K562 (cell line): Measurements from ENCODE around the gene POLDIP3. TPM values are rescaled to one million over a fixed set of nuclear protein-coding genes. Genes with fewer than 3 reads are reported as not detected.

ENCODE experiments used
- ATAC-seq: fragments of 200-7000 bp; cut with Tn5 transposase; 3 replicates; pipeline ENCODE4 v1.9.1; 2020; ENCODE audit warnings: moderate library complexity
- BruUV-seq: library from RNA; stranded (reverse); fragments of 400-500 nt; replicated peaks from 2 replicates; lab custom pipeline; 2021; lab: Mats Ljungman, UMichigan
- CTCF ChIA-PET: fragments of 300-600 bp; formaldehyde crosslinking; extraction: SDS; loops from one replicate; lab custom pipeline; 2021; ENCODE audit warnings: low intra/inter-chr PET ratio; lab: Yijun Ruan, JAX
- POLR2A ChIA-PET: fragments of 300-600, 350-650 bp; sonication (Branson Sonifier 250); formaldehyde crosslinking; extraction: SDS; loops from one replicate; lab custom pipeline; 2021; ENCODE audit warnings: antibody characterized with exemption, inconsistent platforms; lab: Yijun Ruan, JAX
- DNase-seq, 4 experiments: peaks; one replicate each; pipeline versions ENCODE4 v3.0.0 to v3.0.0-alpha.2; 2011 to 2018; ENCODE audit warnings: low spot score in 3 of 4, mixed read lengths in 3 of 4; ENCODE audit errors: extremely low read depth in 1 of 4
- FAIRE-seq: peaks from 2 replicates; lab custom pipeline; 2011; peaks lifted over from hg19 to GRCh38; lab: Jason Lieb, UNC
- H2AFZ ChIP-seq: 2 replicates; pipeline ENCODE4 v1.6.0; 2011; ENCODE audit warnings: low read depth, low read length, control low read depth, inconsistent platforms
- H3K27ac ChIP-seq: fragments of 200-600 bp; 3 replicates; pipeline ENCODE4 v1.8.0; 2011; ENCODE audit warnings: low read depth, mild to moderate bottlenecking, control low read depth, inconsistent platforms, low read length, moderate library complexity, mixed read lengths; ENCODE audit errors: extremely low read depth
- H3K27me3 ChIP-seq, 2 experiments: fragments of 300-600 bp in 1 of 2; 2 replicates in 1 of 2; 3 replicates in 1 of 2; pipeline versions ENCODE4 v1.6.0 to v1.8.0; 2011; ENCODE audit warnings: inconsistent platforms in 2 of 2, low read length in 2 of 2, mild to moderate bottlenecking in 1 of 2, mixed read lengths in 1 of 2, moderate library complexity in 1 of 2; ENCODE audit not compliant: control insufficient read depth in 2 of 2, insufficient read depth in 2 of 2
- H3K36me3 ChIP-seq: fragments of 300-600 bp; 3 replicates; pipeline ENCODE4 v1.8.0; 2011; ENCODE audit warnings: mild to moderate bottlenecking, low read length, inconsistent platforms; ENCODE audit not compliant: control insufficient read depth, insufficient read depth
- H3K4me1 ChIP-seq, 2 experiments: fragments of 200-600 bp in 1 of 2; replicated peaks in 1 of 2; 2 replicates in 1 of 2; 3 replicates in 1 of 2; pipeline versions ENCODE4 v1.5.1 to v1.8.0; 2011; ENCODE audit warnings: inconsistent platforms in 2 of 2, low read length in 2 of 2, mild to moderate bottlenecking in 1 of 2, mixed read lengths in 1 of 2, moderate library complexity in 1 of 2; ENCODE audit not compliant: control insufficient read depth in 2 of 2, insufficient read depth in 2 of 2
- H3K4me2 ChIP-seq: 2 replicates; pipeline ENCODE4 v1.6.1; 2011; ENCODE audit warnings: low read length, control low read depth, inconsistent platforms, mixed read lengths; ENCODE audit not compliant: insufficient read depth
- H3K4me3 ChIP-seq: fragments of 200-600 bp; sonication (generic), shearing (Covaris generic); 2 replicates; pipeline ENCODE4 v1.5.1; 2016; ENCODE audit warnings: control low read depth, inconsistent platforms
- H3K79me2 ChIP-seq: fragments of 200-600 bp; 3 replicates; pipeline ENCODE4 v1.8.0; 2011; ENCODE audit warnings: low read length, inconsistent platforms; ENCODE audit not compliant: control insufficient read depth, insufficient read depth
- H3K9ac ChIP-seq, 2 experiments: 2 replicates each; pipeline versions ENCODE4 v1.6.0 to v1.6.1; 2011; ENCODE audit warnings: low read depth in 2 of 2, low read length in 2 of 2, control low read depth in 1 of 2, inconsistent platforms in 1 of 2, mild to moderate bottlenecking in 1 of 2, mixed read lengths in 1 of 2; ENCODE audit not compliant: insufficient read depth in 1 of 2
- H3K9me1 ChIP-seq: one replicate; pipeline ENCODE4 v1.6.0; 2011; ENCODE audit warnings: inconsistent platforms, mild to moderate bottlenecking, low read length, moderate library complexity; ENCODE audit not compliant: control insufficient read depth, insufficient read depth
- H3K9me3 ChIP-seq: replicated peaks from 2 replicates; pipeline ENCODE4 v1.5.1; 2011; ENCODE audit warnings: low read depth, low read length, inconsistent platforms; ENCODE audit not compliant: control insufficient read depth, insufficient read depth
- H4K20me1 ChIP-seq: replicated peaks from 2 replicates; pipeline ENCODE4 v1.6.1; 2011; ENCODE audit warnings: low read length, inconsistent platforms, mixed read lengths; ENCODE audit not compliant: control insufficient read depth, insufficient read depth
- NFRKB ChIP-seq: fragments of 450-650 bp; IDR thresholded peaks from 2 replicates; pipeline ENCODE4 v1.6.1; 2016; ENCODE audit warnings: low read depth
- RERE ChIP-seq: sonication (generic); formaldehyde crosslinking; IDR thresholded peaks from 2 replicates; pipeline ENCODE4 v1.8.0; 2023; ENCODE audit warnings: missing genetic modification reagents, mild to moderate bottlenecking, borderline replicate concordance
- SETDB1 ChIP-seq: IDR thresholded peaks from one replicate; pipeline ENCODE4 v1.6.1; 2012; ENCODE audit warnings: low read length, control low read depth, inconsistent platforms
- ZBED1 ChIP-seq: IDR thresholded peaks from 2 replicates; pipeline ENCODE4 v1.6.1; 2014
- ZBTB12 ChIP-seq: fragments of 250-450 bp; sonication (Bioruptor Pico); IDR thresholded peaks from 2 replicates; pipeline ENCODE4 v1.4.0; 2020
- ZNF436 ChIP-seq: fragments of 250-450, 450-650 bp; sonication (Bioruptor Pico); formaldehyde crosslinking; IDR thresholded peaks from 2 replicates; pipeline ENCODE4 v1.7.0; 2020; ENCODE audit warnings: mild to moderate bottlenecking
- WGBS: fragments of 100-300 bp; shearing (Covaris generic); methylation state at CpG from one replicate; pipeline ENCODE4 v1.1.6; 2016; ENCODE audit warnings: low coverage, mixed read lengths; ENCODE audit not compliant: insufficient coverage; ENCODE audit errors: missing lambda C conversion rate; 5-methylcytosine and 5-hydroxymethylcytosine counted together
- in situ Hi-C: fragments of 300-500 bp; cut with MboI; formaldehyde crosslinking; loops from 4 replicates; pipeline ENCODE4 v1.15.0; 2018; ENCODE audit warnings: inconsistent platforms, mixed read lengths
- intact Hi-C: fragments of 100-400 bp; cut with micrococcal nuclease; formaldehyde crosslinking; loops from 2 replicates; pipeline ENCODE4 v1.14.2; 2022
- polyA plus RNA-seq, 8 experiments: library from polyadenylated mRNA; depleted of rRNA in 4 of 8; stranded (reverse) in 5 of 8; unstranded in 3 of 8; fragments of >200 nt; fragmentation: Nextera tagmentation in 2 of 8; fragmentation: Illumina TruSeq in 1 of 8; extraction: Ambion mirVana in 2 of 8; extraction: Trizol in 1 of 8; gene quantifications; 2 replicates each; pipeline versions ENCODE4 v1.2.1 to v1.2.3, GENCODE V29; 2011 to 2014; ENCODE audit warnings: inconsistent platforms in 1 of 8, missing spikeins in 1 of 8
- total RNA-seq, 7 experiments: library from RNA; depleted of rRNA in 6 of 7; stranded (reverse); fragments of >200 nt in 6 of 7; fragmentation: Illumina TruSeq in 2 of 7; extraction: Trizol in 2 of 7; gene quantifications; 2 replicates each; pipeline versions ENCODE4 v1.2.1 to v1.2.3, GENCODE V29; 2011 to 2021; ENCODE audit warnings: low replicate concordance in 1 of 7

Gene POLDIP3
- total and polyA plus RNA-seq, 9 of the 15 experiments (the other 6 are each of a cell fraction or from before 2014, with no cell fraction given), result 14.3 to 53.0 (median 26.3) TPM

GRCh38 chr22:42596336-42596735, 18.3 kb downstream of the POLDIP3 start:
- no peak for ATAC-seq
- TF ChIP-seq RERE (CRISPR knock-in tag) (no peak), ZBTB12 (CRISPR knock-in tag) (no peak), NFRKB (no peak), SETDB1 (no peak), ZNF436 (CRISPR knock-in tag) (no peak), ZBED1 (no peak)
- TF ChIP-seq, all 486 proteins: peak for 0
- H3K79me2 ChIP-seq, result no peaks in the 10 kb centered on the region; the same call in 2 of the 3 replicates
- ChIA-PET CTCF (no interaction called here), POLR2A (interaction anchor here (0.6 to 4.8 kb wide), 4 partner anchors 12 to 1292 kb away, joined by 3 to 31 read pairs (median 11); partner anchors contain the start of gene POLDIP3)
- intact Hi-C loops (no loop called here), in situ Hi-C loops (no loop called here)
- DNase-seq (no peak), FAIRE-seq (no peak)
- H3K4me2 ChIP-seq, result no peak overlapping the region
- H3K9me1 ChIP-seq, result no peaks in the 10 kb centered on the region
- H3K27me3 ChIP-seq, result no peaks in the 10 kb centered on the region
- no TSS peak for BruUV-seq
- H3K4me3 ChIP-seq, result no peak overlapping the region
- H2AFZ ChIP-seq, result no peak overlapping the region
- H4K20me1 ChIP-seq, result no peaks in the 10 kb centered on the region; the same call in 1 of the 2 replicates
- H3K4me1 ChIP-seq, result no peaks in the 10 kb centered on the region
- H3K9me3 ChIP-seq, result no peaks in the 10 kb centered on the region
- H3K9ac ChIP-seq, result no peak overlapping the region
- H3K36me3 ChIP-seq, result peaks cover 81% of the 10 kb centered on the region; the same call in 2 of the 3 replicates
- 83% methylated on average over 4 of the region's 5 CpGs for WGBS
- no peak overlapping the region for H3K27ac ChIP-seq
